NCI-H446 (cell line): ENCODE data around the gene SLCO3A1.
"Not testable (repeated sequence)": the region's sequence is repeated elsewhere in the genome, so short reads cannot be mapped to it uniquely, and the experiment has no call there.

Experiments used
- DNase-seq, 2 experiments: peaks; one replicate each; lab custom pipeline; 2025; lab: John Stamatoyannopoulos, UW

The SLCO3A1 gene

DNA sequence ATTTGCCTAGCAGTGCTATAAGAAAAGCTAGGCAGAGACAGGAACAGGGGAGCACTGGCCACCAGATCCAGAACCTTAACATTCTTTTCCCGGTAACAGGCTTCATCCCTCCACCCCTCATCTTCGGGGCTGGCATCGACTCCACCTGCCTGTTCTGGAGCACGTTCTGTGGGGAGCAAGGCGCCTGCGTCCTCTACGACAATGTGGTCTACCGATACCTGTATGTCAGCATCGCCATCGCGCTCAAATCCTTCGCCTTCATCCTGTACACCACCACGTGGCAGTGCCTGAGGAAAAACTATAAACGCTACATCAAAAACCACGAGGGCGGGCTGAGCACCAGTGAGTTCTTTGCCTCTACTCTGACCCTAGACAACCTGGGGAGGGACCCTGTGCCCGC, 309.1 kb downstream of the SLCO3A1 start:
- no peak for DNase-seq

DNA sequence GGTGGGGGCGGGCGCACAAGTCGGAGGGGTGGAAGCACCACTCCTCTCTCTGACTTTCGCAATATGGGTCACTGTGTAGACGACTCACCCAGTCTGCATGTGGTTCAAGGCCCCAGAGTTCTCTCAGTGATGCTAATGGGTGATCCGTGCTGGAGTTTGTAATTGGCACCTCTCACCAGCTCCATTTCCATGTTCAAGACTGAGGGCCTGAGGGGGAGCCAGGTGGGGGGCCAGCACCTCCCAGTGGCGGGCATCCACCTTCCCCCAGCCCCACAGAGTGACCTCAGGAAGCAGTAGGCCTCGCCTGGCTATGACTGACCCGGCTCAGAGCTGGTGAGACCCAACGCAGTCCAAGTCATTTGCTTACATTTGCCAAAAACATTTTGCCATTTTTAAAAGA, 310.1 kb downstream of the SLCO3A1 start:
- no peak for DNase-seq

DNA sequence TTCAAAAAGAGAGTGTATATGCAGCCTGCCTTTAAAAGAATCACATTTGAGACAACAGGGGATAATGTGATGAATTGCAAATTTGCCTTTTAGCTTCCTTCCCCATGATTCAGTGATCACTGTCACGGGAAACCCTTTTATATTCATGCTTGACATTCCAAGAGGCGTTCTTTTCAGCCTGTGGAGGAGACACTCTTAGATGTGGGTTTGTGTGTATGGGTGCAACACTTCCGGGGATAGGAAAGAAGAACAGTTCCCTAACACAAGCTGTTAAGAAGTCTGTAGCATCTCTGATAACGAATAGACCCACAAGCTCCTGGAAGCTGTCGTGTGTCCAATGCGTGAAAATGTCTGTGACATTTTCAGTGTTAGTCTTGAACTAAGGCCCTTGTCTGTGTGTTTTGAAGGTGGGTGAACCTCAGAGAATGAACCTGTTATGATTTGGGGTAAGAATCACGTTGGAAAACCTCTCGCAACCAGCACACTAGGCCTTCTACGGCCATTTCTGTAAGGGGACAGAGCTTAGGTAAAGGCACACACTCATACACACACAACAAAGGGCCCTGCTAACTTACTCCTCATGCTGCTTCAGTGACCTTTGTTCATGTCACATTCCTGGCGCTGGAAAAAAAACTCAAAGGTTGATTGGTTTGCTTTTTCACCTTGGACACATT, 311.0 kb downstream of the SLCO3A1 start:
- DNase-seq, result no peak

DNA sequence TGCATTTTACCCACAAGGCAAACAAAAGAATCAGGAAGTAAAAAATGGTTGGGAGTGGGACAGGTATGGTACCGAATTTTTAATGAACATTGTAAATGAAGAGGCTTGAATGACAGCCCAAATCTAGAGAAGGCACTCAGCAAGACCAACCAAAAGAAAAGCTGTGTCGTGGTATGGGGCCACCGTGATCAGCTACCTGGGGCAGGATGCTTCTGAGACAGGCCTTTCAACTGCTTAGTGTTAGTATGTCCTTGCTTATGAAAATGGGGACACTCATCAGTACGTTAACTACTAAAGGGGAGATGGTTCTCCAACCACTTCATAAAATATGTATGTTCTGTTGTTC, 311.5 kb downstream of the SLCO3A1 start:
- no peak for DNase-seq

DNA sequence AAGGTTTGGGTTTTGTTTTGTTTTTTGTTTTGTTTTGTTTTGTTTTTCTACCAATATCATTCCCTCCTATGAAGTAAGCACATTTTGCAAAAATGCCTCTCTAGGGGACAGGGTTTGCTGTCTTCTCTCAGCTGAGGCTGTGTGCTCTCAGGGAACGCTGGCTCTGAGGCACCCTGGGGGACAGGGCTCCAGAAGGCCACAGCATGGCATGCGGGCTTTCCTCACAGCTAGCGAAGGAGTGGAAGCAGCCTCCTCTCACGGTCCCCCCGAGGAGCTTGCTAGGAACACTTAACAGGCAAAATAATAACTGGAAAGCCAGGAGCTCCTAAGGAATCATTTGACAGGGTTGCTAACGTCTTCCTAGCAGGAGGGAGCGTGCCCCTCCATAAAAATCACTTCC, 312.5 kb downstream of the SLCO3A1 start:
- DNase-seq, result no peak

DNA sequence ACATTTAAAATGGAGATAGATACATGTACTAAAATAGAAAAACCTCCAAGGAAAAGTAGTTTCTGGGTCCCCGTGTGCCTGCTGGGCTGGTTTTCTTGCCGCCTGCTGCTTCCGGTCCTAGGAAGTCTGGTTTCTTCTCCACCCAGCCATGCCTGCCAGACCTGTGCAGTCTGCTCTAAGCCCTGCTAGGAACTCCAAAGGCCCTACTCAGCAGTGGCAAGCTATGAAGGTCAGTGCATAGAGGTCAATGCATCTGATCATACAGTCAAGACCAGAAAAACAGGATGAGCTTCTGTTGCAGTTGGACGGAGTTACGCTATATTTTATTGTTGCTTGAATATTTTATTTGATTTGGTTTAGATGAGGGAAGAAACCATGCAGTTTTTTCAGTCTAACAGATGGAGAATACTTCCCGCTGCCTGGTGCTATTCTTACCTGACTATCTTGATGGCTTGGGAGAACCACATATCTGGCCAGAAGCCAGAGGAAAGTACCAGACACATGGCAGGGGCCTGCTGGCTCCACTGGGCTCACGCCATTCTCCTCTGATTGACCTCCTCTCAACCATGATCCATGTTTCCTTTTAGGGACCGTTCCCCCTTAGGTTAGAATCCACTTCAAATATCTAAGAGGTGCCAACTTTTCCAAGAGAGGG, 313.4 kb downstream of the SLCO3A1 start:
- peak in 1 of 2 experiments; percentile 3 for DNase-seq

DNA sequence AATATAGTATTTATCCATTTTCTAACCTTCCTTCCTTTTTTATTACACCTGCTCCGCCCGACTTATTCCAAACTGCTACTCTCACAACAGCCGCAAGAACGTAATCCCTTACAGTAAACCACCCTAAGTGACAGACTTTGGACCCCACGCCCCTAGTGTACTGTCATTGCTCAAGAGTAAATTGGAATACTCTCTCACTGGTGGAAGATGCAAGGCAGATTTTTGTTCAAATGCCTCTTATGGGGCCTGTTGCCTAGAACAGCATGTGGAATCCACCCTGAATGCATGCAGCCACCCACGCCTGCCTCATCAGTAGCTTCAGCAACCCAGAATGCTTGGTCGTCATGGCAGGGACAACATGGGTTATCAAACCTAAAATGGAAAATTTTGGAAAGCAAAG, 313.9 kb downstream of the SLCO3A1 start:
- DNase-seq, result no peak

DNA sequence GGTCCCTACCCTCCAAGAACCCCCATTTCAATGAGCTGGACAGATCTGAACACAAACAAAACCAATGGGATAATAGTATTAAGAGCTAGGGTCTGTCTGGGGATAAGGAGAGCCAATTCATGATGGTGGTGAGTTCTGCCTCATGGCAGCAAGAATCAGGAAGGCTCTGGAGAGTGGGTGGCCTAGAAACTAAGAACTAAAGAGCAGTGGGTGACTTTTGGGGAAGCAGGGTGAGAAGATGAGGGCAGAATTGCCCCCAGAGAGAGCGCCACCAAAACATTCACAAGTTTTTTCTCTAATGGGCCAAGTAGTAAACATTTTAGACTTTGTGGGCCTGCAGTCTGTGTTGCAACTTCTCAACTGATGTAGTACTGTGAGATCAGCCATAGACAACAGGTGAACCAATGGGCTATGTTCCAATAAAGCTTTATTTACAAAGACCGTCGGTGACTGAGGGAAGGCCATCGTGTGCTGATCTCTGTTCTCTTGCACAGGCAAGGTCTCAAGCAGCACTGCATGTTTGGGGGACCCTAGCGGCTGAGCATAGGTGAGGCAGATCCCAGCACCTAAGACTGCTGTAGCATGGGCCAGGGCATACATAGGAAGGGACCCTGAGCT, 314.7 kb downstream of the SLCO3A1 start:
- DNase-seq, result no peak

DNA sequence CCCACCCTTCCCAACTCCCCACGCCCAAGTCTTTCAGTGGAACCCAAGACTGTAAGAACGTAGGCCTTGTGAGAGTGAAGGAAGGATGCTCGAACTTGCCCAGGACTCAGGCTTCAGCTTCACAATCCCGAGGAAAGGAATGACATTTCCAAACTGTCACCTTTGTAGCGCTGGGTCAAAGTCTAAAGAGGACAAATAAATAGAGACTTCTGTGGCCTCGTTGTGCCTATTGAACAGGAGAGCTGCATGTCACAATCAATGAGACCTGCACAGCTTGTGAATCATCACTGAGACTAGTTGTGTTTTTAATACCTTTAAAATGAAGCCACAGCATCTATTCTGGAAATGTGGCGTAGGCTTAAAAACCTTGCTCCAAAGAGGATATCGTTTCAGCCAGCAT, 317.4 kb downstream of the SLCO3A1 start:
- DNase-seq, result no peak

DNA sequence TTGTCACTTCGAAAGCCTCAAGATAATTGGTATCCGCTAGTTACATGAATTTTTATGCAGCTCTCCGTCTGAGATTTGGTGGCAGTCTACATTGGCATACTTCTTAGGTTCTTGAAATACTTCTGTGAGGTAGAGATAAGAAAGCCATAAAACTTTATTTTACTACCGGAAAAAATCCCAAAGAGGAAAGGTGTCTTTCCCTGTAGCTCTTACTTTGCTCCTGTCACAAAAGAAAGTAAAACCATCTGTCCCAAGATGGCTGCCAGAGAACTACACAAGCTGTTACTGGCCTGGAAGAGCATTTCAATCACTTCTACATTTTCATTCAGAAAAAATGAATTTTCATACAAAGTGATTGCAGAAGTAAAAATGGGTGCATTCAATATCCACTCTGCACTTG, 325.4 kb downstream of the SLCO3A1 start:
- DNase-seq, result no peak

DNA sequence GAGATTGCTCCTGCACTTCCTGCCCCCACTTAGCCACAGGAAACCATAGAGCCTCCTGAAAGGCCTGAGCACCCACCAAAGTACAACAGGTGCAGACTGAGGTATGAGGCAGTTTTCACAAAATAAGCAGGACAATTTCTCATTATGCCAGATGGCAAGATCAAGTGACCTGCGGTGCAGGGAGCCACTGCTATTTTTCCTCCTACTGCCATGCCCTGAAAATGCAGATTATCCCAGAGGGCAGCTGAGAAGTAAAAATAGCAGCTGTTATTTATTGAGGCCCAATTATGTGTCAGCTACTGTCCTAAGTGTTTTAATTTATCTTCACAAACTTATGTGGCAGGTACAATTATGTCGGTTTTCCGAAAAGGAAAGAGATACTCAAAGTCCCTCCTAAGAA, 330.6 kb downstream of the SLCO3A1 start:
- no peak for DNase-seq

DNA sequence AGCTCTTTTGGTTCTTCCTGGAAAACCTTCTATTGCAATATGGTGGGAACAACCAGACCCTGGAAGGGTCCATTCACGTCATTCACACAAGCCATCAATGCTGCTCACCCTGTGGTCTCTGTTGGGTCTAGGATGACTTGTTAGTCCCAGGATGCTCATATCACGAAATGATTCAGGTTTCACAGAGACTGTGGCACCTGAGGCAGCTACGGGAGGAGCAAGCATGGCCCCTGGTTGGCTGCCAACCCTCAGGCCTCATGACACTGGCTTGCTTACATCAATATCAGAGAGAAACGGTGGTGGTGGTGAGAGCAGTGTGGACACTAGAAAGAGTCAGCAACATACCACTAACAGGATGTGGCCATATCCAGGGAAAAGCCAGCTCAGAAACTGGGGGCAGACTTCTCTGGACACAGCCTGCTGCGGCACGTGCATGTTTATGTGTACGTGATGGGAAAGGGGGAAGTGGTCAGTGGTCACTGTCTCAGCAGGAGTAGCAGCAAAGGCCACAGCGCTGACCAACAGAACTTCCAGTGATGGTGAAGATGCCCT, 331.2 kb downstream of the SLCO3A1 start:
- no peak for DNase-seq

DNA sequence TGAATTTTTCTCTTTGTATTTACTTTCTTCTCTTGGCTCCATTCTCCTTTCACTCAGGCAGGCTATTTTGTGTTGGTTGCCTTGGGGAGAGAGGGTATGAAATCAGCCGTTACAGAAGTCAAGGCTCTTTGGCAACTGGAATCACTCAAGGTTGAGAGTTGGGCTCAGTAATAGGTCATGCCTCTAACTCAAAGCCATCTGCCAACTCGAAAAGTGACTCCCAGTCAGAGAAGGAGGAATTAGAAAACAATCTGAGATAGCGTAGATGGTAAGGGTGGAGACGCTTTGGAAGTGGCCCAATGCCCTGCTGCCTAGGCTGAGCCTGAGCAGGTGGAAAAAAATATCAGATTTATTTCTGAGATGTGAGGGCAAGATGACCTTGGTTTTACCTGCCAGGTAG, 334.5 kb downstream of the SLCO3A1 start:
- no peak for DNase-seq

DNA sequence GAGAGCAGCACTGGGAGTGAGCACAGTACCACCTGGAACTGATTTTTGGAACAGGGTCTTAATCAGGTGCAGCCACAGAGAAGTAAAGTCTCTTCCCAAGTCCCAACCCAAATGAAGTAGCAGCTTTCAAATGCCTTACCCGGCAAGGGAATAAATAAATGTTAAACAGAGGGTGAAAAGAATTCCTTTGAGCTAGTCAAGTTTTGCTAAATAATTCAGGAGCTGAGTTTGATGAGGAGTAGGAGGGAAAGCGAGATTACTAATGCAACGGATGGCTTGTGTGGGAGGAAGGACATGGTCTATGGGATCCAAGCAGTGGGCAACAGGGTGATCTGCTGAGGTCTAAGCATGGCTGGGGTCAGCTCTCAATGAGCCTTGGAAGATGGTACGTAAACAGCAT, 335.7 kb downstream of the SLCO3A1 start:
- DNase-seq, result no peak

DNA sequence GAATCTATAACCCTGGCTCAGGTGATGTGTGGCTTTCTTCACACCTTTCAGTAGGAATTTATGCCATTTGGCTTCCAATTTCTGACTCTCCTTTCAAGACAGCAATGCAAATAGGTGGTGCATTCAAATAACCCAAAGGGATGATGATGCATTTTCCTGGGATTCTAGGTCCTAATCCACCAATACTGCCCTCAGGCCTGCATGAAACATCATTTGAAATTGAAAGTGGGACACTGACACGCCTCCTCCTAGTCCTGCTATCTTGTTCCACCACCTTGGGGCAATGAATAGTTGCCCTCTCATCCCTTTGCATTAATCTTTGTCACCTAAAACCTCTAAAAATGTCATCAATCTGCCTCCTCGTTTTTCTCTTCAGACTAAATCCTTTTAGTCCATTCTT, 341.7 kb downstream of the SLCO3A1 start:
- DNase-seq, result no peak

DNA sequence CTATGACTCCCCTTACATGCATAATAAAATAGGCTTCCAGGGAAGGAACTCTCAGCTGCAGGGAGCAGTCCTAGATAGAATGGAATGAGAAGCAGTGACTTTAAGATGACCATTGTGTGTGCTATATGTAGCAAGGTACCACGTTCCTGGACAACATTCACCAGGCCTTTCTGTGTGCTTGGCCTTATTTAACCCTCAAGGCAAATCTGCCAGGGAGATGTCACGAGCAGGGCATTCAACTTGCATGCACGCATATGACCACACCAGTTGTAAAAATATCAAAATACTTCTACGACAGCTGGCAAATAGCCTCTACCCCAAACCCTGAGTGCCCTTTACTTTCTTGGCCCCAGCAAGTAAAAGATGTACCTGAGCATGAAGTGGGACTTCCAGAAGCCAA, 342.8 kb downstream of the SLCO3A1 start:
- DNase-seq, result no peak

DNA sequence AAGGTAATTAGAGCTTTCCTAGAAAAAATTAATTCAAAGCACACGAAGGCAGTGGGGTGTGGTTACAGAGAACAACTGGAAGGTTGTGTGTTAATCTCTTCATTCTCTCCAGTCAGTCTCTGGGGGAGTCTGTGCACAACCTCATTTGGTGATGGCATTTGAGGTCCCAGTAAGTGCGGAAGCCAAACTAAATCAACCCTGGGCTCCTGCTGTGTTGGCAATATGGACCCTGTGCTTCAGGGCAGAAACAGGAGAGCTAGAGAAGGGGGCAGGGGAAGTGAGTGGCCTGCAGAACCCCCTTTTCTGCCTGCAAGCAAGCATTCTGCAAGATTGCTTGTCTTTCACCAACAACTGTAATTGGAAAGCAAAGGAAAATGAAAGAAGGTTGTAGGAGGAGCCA, 344.2 kb downstream of the SLCO3A1 start:
- DNase-seq, result no peak

DNA sequence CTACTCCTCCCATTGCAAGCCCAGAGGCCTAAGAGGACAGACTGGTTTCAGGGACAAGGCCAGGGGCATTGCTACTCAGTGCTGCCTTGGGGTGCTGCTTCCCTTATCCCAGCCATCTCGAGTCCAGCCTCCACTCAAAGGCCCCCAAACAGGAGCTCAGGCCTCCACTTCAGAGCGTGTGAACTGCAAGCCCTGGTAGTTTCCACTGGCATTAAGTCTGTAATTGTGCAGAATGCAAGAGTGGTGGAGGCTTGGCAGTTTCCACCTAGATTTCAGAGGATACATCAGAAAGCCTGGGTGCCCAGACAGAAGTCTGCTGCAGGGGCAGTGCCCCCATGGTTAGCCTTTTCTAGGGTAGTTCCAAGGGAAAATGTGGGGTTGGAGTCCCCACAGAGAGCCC, 347.4 kb downstream of the SLCO3A1 start:
- no peak for DNase-seq

DNA sequence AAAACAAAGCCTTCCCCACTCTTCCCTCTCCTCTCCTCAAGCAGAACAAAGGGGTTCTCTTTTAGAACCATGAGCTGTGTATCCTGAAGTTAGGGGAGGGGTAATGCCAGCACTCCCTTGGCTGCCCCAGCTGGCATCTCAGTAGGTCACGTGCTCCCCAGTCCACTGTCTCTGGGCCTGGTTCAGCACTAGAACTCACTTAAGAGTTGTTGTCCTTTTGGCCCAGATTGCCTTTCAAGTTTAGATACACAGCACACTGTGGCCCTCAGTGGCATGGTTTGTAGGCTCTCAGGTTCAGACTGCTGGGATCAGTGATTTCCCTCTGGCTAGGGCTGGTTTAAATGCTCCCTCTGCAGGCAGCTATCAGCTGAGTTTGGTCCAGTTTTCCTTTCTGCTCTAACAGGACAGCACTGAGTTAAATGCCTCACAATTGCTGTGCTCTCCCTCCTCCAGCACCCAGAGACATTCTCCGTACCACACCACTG, 351.8 kb downstream of the SLCO3A1 start:
- DNase-seq, result no peak

DNA sequence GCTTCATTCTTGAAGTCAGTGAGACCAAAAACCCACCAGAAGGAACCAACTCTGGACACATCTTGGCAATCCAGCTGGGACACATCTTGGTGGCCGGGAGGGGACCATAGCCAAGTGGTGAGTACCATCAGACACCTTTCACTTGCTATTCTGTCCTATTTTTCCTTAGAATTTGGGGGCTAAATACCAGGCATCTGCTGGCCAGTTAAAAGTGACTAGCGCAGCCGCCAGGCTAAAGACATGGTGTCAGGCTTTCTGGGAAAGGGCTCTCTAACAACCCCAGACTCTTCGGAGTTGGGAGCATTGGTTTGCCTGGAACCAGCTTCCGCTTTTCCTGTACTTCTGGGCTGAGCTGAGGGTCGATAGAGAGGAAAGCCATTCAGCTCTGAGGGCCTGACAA, 354.1 kb downstream of the SLCO3A1 start:
- DNase-seq, result not testable (repeated sequence)
